ENCODE data around the gene MYL3.
A peak's percentile ranks its signal among the peaks of the same experiment; 100 is the strongest.
"Not testable (repeated sequence)": the region's sequence is repeated elsewhere in the genome, so short reads cannot be mapped to it uniquely, and the experiment has no call there.

MYL3 gene

GRCh38 chr3:46824211-46824970, 38.9 kb downstream of the MYL3 start:
- no peak for DNase-seq

- DNase-seq = not testable (repeated sequence)
Measured at GRCh38 chr3:46823314-46823713, 39.9 kb downstream of the MYL3 start.

- no peak for DNase-seq
Measured at GRCh38 chr3:46821553-46821952, 41.7 kb downstream of the MYL3 start.

DNA sequence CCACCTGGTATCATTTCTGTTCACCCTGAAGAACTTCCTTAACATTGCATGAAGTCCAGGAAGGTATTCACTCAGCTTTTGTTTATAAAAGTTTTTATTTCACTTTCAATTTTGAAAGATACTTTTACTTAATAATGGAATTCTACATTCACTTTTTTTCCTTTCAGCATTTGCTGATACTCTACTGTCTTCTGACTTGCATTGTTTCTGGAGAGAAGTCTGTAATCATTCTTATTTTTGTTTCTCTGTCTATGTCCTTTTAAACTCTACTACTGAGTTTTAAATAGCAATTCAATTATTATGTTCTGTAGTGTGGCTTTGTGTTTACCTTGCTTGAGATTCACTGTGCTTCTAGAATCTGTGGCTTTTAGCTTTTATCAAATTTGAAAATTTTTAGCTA, 42.4 kb downstream of the MYL3 start:
- no peak for DNase-seq

DNA sequence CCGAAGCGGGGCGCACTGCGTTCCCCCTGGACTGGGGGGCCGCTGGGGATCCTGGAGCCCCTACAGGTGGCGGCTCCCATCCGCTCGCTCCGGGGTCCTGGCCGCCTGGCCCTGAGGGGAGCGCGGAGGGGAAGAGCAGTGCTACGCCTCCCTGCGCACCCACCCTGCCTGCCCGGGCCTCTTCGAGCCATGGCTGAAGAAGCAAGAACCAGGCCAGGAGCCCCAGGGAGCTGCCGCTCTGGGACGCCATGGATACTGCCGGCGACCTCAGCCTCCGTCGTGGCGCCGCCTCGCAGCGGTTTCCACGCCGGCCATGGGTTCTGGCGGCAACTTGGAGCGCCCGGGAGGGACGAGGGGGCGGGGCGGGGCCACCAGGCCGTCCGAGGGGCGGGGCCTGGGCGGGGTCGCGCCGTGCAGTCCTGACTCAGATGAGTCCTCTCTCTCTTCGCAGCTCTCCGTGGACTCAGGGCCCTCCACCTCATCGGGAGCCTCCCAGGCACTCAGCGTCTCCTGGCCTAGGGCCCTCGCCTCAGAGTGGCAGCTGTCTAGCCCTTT, 50.9 kb downstream of the MYL3 start:
- peak; percentile 80 for DNase-seq

GRCh38 chr3:46811615-46812236, 51.5 kb downstream of the MYL3 start:
- no peak for DNase-seq

GRCh38 chr3:46808766-46809165, 54.5 kb downstream of the MYL3 start:
- DNase-seq = not testable (repeated sequence)
